HG03575 (cell line): ENCODE data around the gene HDLBP.
"Not testable (repeated sequence)": the region's sequence is repeated elsewhere in the genome, so short reads cannot be mapped to it uniquely, and the experiment has no call there.

Experiments
- ATAC-seq: cut with Tn5 transposase; IDR thresholded peaks from one replicate; pipeline ENCODE4 v1.9.1; 2021; ENCODE audit not compliant: unreplicated experiment, insufficient number of reproducible peaks, low FRiP score; ENCODE audit errors: extremely low read depth

Gene HDLBP

GRCh38 chr2:241203218-241204009 is 112.1 kb downstream of the HDLBP start:
- no peak for ATAC-seq

- no peak for ATAC-seq
These were observed 112.8 kb downstream of the HDLBP start for GRCh38 chr2:241202681-241203080.

GRCh38 chr2:241202268-241202585 is 113.2 kb downstream of the HDLBP start:
- no peak for ATAC-seq

- ATAC-seq: no peak
These were observed 113.8 kb downstream of the HDLBP start for GRCh38 chr2:241201445-241202267.

- ATAC-seq: no peak
These were observed 114.6 kb downstream of the HDLBP start for GRCh38 chr2:241200822-241201395.

- ATAC-seq: no peak
These were observed 115.3 kb downstream of the HDLBP start for GRCh38 chr2:241199897-241200821.

- no peak for ATAC-seq
These were observed 116.2 kb downstream of the HDLBP start for GRCh38 chr2:241199286-241199685.

- ATAC-seq: no peak
These were observed 116.8 kb downstream of the HDLBP start for GRCh38 chr2:241198381-241199279.

- ATAC-seq: no peak
These were observed 117.5 kb downstream of the HDLBP start for GRCh38 chr2:241197947-241198346.

- not testable (repeated sequence) for ATAC-seq
These were observed 118.2 kb downstream of the HDLBP start for GRCh38 chr2:241197246-241197645.

GRCh38 chr2:241195506-241196130 is 119.9 kb downstream of the HDLBP start:
- ATAC-seq: no peak

- no peak for ATAC-seq
These were observed 120.7 kb downstream of the HDLBP start for GRCh38 chr2:241194811-241195210.

GRCh38 chr2:241193271-241193670 is 122.2 kb downstream of the HDLBP start:
- ATAC-seq: no peak

- no peak for ATAC-seq
These were observed 124.4 kb downstream of the HDLBP start for GRCh38 chr2:241191081-241191480.

- ATAC-seq: no peak
These were observed 125.0 kb downstream of the HDLBP start for GRCh38 chr2:241190291-241190981.

GRCh38 chr2:241189856-241190201 is 125.6 kb downstream of the HDLBP start:
- no peak for ATAC-seq
